HG03039 (cell line): ENCODE data around the gene AK1.
"Not testable (repeated sequence)": the region's sequence is repeated elsewhere in the genome, so short reads cannot be mapped to it uniquely, and the experiment has no call there.

Experiments
- ATAC-seq: cut with Tn5 transposase; IDR thresholded peaks from one replicate; pipeline ENCODE4 v1.9.1; 2021; ENCODE audit warnings: mild to moderate bottlenecking, moderate library complexity; ENCODE audit not compliant: unreplicated experiment

AK1 gene

DNA sequence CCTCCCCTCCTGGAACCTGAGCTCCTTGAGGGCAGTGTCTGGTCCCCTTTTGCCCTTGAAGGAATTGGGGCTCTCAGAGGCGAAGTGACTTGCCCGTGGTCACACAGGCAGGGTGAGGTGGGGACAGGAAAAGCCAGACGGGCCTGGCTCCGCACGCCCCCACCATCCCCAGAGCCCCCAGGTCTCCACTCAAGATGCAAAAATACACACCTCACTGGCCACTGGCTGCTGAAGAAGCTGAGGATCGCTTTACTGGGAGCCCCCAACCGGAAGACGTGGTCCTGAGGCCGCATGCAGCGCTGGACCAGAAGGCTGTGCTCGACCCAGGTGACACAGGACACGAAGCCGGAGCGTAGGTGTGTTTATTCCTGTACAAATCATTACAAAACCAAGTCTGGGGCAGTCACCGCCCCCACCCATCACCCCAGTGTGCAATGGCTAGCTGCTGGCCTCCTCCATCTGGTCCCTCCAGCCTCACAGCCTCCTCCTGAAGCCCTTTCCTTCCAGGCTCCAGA lies 7.6 kb upstream of the AK1 start:
- no peak for ATAC-seq

GRCh38 chr9:127884427-127884911 lies 7.0 kb upstream of the AK1 start:
- no peak for ATAC-seq

DNA sequence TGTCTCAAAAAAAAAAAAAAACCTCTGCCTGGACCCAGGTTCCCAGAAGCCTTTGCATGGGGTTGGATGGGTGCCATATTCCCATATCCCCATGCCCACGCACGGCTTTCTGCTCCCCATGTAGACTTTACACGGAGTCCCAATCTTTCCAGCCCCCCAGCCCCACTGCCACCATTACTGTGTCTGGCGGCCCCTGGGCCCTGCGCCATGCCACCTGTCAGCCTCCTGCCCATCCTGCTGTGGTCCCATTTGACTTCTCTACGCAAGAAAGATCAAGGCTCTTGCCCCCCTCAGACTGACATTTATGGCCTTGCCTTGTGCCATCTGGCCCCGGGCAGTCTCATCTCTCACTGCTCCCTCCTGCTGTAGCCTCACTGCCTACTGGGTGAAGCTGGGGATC lies 6.5 kb upstream of the AK1 start:
- no peak for ATAC-seq

GRCh38 chr9:127881715-127882114 lies 4.2 kb upstream of the AK1 start:
- not testable (repeated sequence) for ATAC-seq

DNA sequence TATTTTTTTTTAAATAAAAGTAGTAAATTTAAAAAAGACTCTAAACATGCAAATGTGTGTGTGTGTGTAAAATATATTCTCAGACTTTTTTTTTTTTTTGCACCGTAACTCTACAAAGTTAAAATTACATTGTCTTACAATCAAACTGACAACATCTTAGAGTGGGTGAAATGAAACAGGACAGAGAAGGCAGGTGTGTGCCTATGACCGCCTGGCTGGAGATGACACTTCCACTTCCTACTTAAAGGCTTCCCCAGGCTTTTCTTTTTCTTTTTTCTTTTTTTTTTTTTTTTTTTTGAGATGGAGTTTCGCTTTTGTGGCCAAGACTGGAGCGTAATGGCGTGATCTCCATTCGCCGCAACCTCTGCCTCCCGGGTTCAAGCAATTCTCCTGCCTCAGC lies 2.7 kb upstream of the AK1 start:
- no peak for ATAC-seq

- no peak for ATAC-seq
Measured at GRCh38 chr9:127878652-127879390, 1.3 kb upstream of the AK1 start.

GRCh38 chr9:127878001-127878651 lies 651 bp upstream of the AK1 start:
- no peak for ATAC-seq

GRCh38 chr9:127876764-127877562 lies 512 bp downstream of the AK1 start:
- ATAC-seq: no peak

DNA sequence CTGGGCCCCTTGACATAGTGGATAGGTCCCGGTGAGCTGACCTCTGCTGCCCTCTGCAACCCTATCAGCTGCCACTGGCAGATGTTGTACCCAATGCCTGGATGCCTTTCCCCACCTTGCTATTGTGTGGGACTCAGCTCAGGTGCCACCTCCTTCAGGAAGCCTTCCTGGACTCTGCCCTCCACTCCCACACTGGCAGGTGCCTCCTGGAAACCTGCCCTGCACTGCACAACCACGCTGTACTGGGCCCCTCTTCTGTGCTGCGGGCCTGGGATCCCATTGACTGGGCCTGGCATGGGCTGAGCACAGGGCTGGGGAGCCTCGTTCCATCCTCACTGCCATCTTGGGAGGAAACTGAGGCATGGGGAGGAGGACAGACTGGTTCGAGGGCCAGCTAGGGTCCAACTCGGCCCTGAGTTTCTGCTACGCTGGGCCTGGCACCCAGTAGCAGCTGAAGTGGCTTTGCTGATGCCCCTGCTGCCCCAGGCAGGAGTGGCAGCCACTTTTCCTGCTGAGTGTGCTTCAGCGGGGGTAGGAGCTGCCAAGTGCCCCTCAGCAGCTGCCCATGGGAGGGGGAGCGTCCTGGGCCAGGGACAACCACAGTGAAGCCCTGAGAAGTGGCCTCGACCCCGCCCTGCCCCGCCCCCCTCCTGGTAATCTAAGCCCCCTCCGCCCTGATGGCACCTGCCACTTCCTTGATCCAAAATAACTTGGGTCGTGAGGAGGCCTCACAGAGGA lies 1.3 kb downstream of the AK1 start:
- no peak for ATAC-seq

- ATAC-seq: no peak
Measured at GRCh38 chr9:127875306-127875966, 2.0 kb downstream of the AK1 start.

GRCh38 chr9:127874301-127875221 lies 2.9 kb downstream of the AK1 start:
- ATAC-seq: no peak

GRCh38 chr9:127873886-127874285 lies 3.6 kb downstream of the AK1 start:
- ATAC-seq: no peak

- ATAC-seq: no peak
Measured at GRCh38 chr9:127873223-127873691, 4.2 kb downstream of the AK1 start.

GRCh38 chr9:127872369-127873222 lies 4.9 kb downstream of the AK1 start:
- no peak for ATAC-seq

GRCh38 chr9:127871531-127871930 lies 5.9 kb downstream of the AK1 start:
- ATAC-seq: no peak

DNA sequence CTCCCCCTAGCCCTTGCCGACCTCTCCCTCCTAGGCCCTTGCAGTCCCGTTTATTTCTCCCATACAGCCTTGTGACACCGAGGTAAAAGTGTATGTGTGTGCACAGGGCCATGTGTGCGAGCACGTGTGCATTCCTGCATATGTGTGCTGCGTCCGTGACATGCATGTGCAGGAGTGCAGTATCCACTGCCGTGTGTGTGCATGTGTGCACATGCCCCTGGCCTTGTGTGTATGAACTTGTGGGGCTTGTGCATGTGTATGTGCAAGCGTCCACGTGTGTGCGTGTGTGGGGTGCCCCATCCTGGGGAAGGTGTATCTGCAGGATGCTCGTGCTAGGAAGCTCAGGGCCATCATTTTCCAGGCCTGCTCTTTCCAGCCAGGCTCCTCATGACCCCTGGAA lies 6.6 kb downstream of the AK1 start:
- ATAC-seq: no peak

GRCh38 chr9:127870153-127870491 lies 7.4 kb downstream of the AK1 start:
- ATAC-seq: not testable (repeated sequence)
